Measurements from ENCODE around the gene GAB1. TPM values are rescaled to one million over a fixed set of nuclear protein-coding genes. Genes with fewer than 3 reads are reported as not detected.

Gene GAB1
- total RNA-seq, 1 experiment from 2014 or later: 3.8 TPM

DNA sequence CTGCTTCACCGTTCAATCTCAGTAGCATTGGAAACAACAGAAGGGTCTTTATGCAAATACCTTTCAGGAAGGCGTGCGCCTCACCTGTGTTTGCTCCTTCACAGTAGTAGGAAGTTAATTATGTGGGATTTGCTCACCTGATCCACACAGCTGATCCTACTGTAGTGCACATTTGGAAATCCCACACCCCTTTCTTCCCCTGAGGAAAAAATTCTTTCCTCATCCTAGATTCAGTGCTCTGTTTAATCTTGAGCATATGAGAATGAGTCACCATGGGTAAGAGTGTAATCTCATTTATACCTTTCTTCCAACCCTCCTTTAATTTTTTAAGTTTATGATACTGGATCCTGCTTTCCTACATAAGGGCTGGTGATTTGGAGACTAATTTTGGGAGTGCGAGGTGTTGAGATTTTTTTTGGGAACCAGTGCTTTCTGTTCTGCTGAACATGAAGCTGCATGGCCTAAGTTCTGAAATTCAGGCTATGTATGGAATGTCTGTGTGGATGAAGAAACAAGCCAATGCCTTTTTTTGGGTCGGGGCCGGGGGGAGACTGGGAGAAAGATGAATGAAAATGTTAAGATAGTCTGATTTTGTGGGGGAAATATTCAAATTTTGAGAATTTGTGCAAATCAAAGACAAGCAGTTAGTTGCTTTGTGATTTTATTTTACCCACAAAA lies 19.0 kb downstream of the GAB1 start:
- TF ChIP-seq CTCF (IDR thresholded peaks at IDR 0.05 in 2 of 3, conservative IDR thresholded peaks at IDR 0.05 in 1 of 3; ENCODE audit: borderline replicate concordance in 1 of 3, insufficient read depth in 1 of 3, low read depth in 2 of 3, low read length in 2 of 3) (no peak), ATF3 (IDR thresholded peaks at IDR 0.05) (no peak), CBX3 (IDR thresholded peaks at IDR 0.05; ENCODE audit: low read depth) (no peak), CEBPB (IDR thresholded peaks at IDR 0.05; ENCODE audit: low read depth) (no peak), ZNF274 (IDR thresholded peaks at IDR 0.05; ENCODE audit: low read depth, low read length) (no peak), SRF (IDR thresholded peaks at IDR 0.05; ENCODE audit: low read depth) (no peak), TCF7L2 (IDR thresholded peaks at IDR 0.05; ENCODE audit: borderline replicate concordance, extremely low read depth, insufficient read depth, insufficient read length) (no peak), ZFX (IDR thresholded peaks at IDR 0.05) (no peak), EZH2 (IDR thresholded peaks at IDR 0.05) (no peak), POLR2A (IDR thresholded peaks at IDR 0.05; ENCODE audit: borderline replicate concordance, extremely low read depth, insufficient read depth, insufficient read length) (no peak), SP1 (IDR thresholded peaks at IDR 0.05; ENCODE audit: low read depth) (no peak), POLR2AphosphoS5 (IDR thresholded peaks at IDR 0.05; ENCODE audit: low read depth, low read length) (no peak)
- TF ChIP-seq, protein P1, sequence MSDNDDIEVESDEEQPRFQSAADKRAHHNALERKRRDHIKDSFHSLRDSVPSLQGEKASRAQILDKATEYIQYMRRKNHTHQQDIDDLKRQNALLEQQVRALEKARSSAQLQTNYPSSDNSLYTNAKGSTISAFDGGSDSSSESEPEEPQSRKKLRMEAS (IDR thresholded peaks at IDR 0.05): no peak
- TF ChIP-seq, protein P2, sequence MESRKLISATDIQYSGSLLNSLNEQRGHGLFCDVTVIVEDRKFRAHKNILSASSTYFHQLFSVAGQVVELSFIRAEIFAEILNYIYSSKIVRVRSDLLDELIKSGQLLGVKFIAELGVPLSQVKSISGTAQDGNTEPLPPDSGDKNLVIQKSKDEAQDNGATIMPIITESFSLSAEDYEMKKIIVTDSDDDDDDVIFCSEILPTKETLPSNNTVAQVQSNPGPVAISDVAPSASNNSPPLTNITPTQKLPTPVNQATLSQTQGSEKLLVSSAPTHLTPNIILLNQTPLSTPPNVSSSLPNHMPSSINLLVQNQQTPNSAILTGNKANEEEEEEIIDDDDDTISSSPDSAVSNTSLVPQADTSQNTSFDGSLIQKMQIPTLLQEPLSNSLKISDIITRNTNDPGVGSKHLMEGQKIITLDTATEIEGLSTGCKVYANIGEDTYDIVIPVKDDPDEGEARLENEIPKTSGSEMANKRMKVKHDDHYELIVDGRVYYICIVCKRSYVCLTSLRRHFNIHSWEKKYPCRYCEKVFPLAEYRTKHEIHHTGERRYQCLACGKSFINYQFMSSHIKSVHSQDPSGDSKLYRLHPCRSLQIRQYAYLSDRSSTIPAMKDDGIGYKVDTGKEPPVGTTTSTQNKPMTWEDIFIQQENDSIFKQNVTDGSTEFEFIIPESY (IDR thresholded peaks at IDR 0.05; ENCODE audit: extremely low read depth, insufficient replicate concordance, low read length): no peak
- TF ChIP-seq, protein P3, sequence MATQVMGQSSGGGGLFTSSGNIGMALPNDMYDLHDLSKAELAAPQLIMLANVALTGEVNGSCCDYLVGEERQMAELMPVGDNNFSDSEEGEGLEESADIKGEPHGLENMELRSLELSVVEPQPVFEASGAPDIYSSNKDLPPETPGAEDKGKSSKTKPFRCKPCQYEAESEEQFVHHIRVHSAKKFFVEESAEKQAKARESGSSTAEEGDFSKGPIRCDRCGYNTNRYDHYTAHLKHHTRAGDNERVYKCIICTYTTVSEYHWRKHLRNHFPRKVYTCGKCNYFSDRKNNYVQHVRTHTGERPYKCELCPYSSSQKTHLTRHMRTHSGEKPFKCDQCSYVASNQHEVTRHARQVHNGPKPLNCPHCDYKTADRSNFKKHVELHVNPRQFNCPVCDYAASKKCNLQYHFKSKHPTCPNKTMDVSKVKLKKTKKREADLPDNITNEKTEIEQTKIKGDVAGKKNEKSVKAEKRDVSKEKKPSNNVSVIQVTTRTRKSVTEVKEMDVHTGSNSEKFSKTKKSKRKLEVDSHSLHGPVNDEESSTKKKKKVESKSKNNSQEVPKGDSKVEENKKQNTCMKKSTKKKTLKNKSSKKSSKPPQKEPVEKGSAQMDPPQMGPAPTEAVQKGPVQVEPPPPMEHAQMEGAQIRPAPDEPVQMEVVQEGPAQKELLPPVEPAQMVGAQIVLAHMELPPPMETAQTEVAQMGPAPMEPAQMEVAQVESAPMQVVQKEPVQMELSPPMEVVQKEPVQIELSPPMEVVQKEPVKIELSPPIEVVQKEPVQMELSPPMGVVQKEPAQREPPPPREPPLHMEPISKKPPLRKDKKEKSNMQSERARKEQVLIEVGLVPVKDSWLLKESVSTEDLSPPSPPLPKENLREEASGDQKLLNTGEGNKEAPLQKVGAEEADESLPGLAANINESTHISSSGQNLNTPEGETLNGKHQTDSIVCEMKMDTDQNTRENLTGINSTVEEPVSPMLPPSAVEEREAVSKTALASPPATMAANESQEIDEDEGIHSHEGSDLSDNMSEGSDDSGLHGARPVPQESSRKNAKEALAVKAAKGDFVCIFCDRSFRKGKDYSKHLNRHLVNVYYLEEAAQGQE (IDR thresholded peaks at IDR 0.05; ENCODE audit: low read depth): no peak
- Histone ChIP-seq H3K4me1 (ENCODE audit: control insufficient read depth in 1 of 2, insufficient read depth in 2 of 2, low read length in 2 of 2) (peaks cover 3 to 6% of the 10 kb centered on the region in 2 experiments; a peak in 2 of 4 replicates), H3K4me2 (ENCODE audit: low read length) (no peak overlapping the region), H4K20me1 (ENCODE audit: insufficient read depth) (no peaks in the 10 kb centered on the region), H3K9me3 (ENCODE audit: control insufficient read depth in 1 of 2, insufficient read depth in 1 of 2, low read depth in 1 of 2, low read length in 2 of 2) (no peaks in the 10 kb centered on the region), H2AFZ (ENCODE audit: low read depth, low read length, poor library complexity, severe bottlenecking) (no peak overlapping the region), H3K27ac (ENCODE audit: low read depth, low read length) (no peak overlapping the region), H3K79me2 (ENCODE audit: insufficient read depth, low read length) (no peaks in the 10 kb centered on the region), H3K36me3 (ENCODE audit: control insufficient read depth in 1 of 2, insufficient read depth in 2 of 2, low read length in 2 of 2) (no peaks in the 10 kb centered on the region), H3K9ac (ENCODE audit: low read length) (no peak overlapping the region), H3K27me3 (ENCODE audit: insufficient read depth, low read length) (no peaks in the 10 kb centered on the region), H3K4me3 (replicated peaks in 1 of 2; ENCODE audit: low read depth in 1 of 2, low read length in 2 of 2) (no peak overlapping the region), H3K9me2 (ENCODE audit: insufficient read depth) (no peaks in the 10 kb centered on the region)
- ATAC-seq (no peak), DNase-seq (ENCODE audit: low read depth, low spot score) (no peak)
- CTCF ChIA-PET: no interaction called here
- BruUV-seq (replicated peaks): no TSS peak
- RAD21 ChIA-PET (ENCODE audit: low non-redundant PET in 1 of 2, low total read pairs in 2 of 2, uncharacterized antibody in 2 of 2, unreplicated experiment in 2 of 2): no interaction called here
- intact Hi-C loops (cut with micrococcal nuclease): no loop called here
- POLR2A ChIA-PET: no interaction called here

All from HCT116 (cell line).